ENCODE data around the gene SLPI.

- TF ChIP-seq ZNF274 (IDR thresholded peaks at IDR 0.05; ENCODE audit: low read depth, low read length) (no peak), YY1 (IDR thresholded peaks at IDR 0.05; ENCODE audit: insufficient read depth, insufficient read length) (no peak)
Observed at GRCh38 chr20:45288860-45289259, 34.5 kb upstream of the SLPI start.
